ENCODE measurements around the gene KANSL1L.

- TF ChIP-seq CTCF (conservative IDR thresholded peaks at IDR 0.05 in 1 of 2, IDR thresholded peaks at IDR 0.05 in 1 of 2; ENCODE audit: extremely low read depth in 1 of 2, insufficient read depth in 1 of 2, low read depth in 1 of 2, low read length in 2 of 2) (no peak), EZH2 (IDR thresholded peaks at IDR 0.05; ENCODE audit: borderline replicate concordance, low read length) (no peak)
These were observed 17.0 kb upstream of the KANSL1L start for GRCh38 chr2:210188190-210188589.
